Measurements from ENCODE around the gene RMRP.

The RMRP gene

GRCh38 chr9:35657546-35658136 is at the start of gene RMRP:
TSS of gene RMRP (minus strand) at chr9:35658019.
- DNase-seq (ENCODE audit: low read depth): peak; percentile 99

GRCh38 chr9:35706951-35707350 is 49.1 kb upstream of the RMRP start:
- no peak for DNase-seq (ENCODE audit: low read depth)

GRCh38 chr9:35705836-35706430 is 48.1 kb upstream of the RMRP start:
- DNase-seq (ENCODE audit: low read depth): no peak

GRCh38 chr9:35705372-35705771 is 47.6 kb upstream of the RMRP start:
- DNase-seq (ENCODE audit: low read depth): no peak

- DNase-seq (ENCODE audit: low read depth): no peak
Measured at GRCh38 chr9:35703906-35704672, 46.3 kb upstream of the RMRP start.

GRCh38 chr9:35702696-35703095 is 44.9 kb upstream of the RMRP start:
- no peak for DNase-seq (ENCODE audit: low read depth)

GRCh38 chr9:35700942-35701341 is 43.1 kb upstream of the RMRP start:
- no peak for DNase-seq (ENCODE audit: low read depth)

GRCh38 chr9:35700031-35700430 is 42.2 kb upstream of the RMRP start:
- no peak for DNase-seq (ENCODE audit: low read depth)

- DNase-seq (ENCODE audit: low read depth): no peak
Measured at GRCh38 chr9:35698231-35698630, 40.4 kb upstream of the RMRP start.

- no peak for DNase-seq (ENCODE audit: low read depth)
Measured at GRCh38 chr9:35697486-35697885, 39.7 kb upstream of the RMRP start.

GRCh38 chr9:35696520-35697215 is 38.8 kb upstream of the RMRP start:
- DNase-seq (ENCODE audit: low read depth): no peak

GRCh38 chr9:35695943-35696401 is 38.2 kb upstream of the RMRP start:
- DNase-seq (ENCODE audit: low read depth): no peak

- DNase-seq (ENCODE audit: low read depth): no peak
Measured at GRCh38 chr9:35691757-35692301, 34.0 kb upstream of the RMRP start.

GRCh38 chr9:35691334-35691650 is 33.5 kb upstream of the RMRP start:
- DNase-seq (ENCODE audit: low read depth): no peak

GRCh38 chr9:35690614-35691333 is 33.0 kb upstream of the RMRP start:
- DNase-seq (ENCODE audit: low read depth): peak; percentile 32

- DNase-seq (ENCODE audit: low read depth): no peak
Measured at GRCh38 chr9:35690294-35690613, 32.4 kb upstream of the RMRP start.

GRCh38 chr9:35689542-35690293 is 31.9 kb upstream of the RMRP start, which contains the start of gene TPM2:
TSS of gene TPM2 (minus strand) at chr9:35689925. CDS start at chr9:35689817, 108 bp downstream.
- DNase-seq (ENCODE audit: low read depth): peak; percentile 65

- DNase-seq (ENCODE audit: low read depth): peak; percentile 75
Measured at GRCh38 chr9:35688558-35689541, 31.0 kb upstream of the RMRP start.

- no peak for DNase-seq (ENCODE audit: low read depth)
Measured at GRCh38 chr9:35687972-35688557, 30.2 kb upstream of the RMRP start.

GRCh38 chr9:35687306-35687705 is 29.5 kb upstream of the RMRP start:
- DNase-seq (ENCODE audit: low read depth): no peak

Data from fibroblast of the conjunctiva (primary cell).